Right kidney (tissue), 1 donor: ENCODE measurements around the gene APP.
"Not testable (repeated sequence)": the region's sequence is repeated elsewhere in the genome, so short reads cannot be mapped to it uniquely, and the experiment has no call there.

ENCODE experiments used
- DNase-seq: peaks from one replicate; pipeline ENCODE4 v3.0.0-alpha.2; 2016

APP gene

DNA sequence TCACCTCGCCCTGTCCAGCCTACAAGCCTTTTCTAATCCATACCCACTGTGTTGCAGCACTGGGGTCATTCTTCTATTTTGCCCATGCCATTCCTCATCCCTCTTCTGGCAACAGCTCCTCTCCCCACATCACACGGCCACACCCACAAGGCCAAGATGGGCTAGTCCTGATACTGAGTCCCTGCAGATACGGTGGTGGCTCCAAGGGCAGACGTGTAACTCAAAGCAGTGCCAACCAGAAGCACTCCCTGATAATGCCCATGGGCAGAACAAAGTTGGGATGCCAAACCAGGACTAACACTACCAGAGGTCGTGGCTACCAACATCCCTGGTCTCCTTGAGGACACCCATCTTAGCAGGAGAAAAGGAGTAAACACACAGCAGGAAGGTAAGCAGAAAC is 64.8 kb downstream of the APP start:
- DNase-seq = no peak

DNA sequence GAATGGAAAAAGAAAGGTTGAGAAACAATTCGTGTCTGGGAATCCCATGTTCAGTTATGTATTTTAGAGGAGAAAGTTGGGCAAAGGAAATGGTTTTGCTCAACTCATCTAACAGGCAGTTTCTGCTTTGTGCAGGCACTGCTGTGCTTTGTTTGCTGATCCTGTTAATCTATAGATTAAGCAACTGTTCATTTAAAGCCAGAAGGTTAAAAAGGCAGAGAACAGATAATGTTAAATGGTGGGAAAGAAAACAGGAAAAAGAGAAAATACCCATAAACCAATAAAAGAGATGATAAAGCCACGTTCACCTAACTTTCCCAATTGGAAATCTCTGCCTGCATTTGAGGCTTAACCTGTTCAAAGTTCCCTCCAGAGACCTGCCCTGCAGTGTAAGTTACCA is 70.0 kb downstream of the APP start:
- no peak for DNase-seq

DNA sequence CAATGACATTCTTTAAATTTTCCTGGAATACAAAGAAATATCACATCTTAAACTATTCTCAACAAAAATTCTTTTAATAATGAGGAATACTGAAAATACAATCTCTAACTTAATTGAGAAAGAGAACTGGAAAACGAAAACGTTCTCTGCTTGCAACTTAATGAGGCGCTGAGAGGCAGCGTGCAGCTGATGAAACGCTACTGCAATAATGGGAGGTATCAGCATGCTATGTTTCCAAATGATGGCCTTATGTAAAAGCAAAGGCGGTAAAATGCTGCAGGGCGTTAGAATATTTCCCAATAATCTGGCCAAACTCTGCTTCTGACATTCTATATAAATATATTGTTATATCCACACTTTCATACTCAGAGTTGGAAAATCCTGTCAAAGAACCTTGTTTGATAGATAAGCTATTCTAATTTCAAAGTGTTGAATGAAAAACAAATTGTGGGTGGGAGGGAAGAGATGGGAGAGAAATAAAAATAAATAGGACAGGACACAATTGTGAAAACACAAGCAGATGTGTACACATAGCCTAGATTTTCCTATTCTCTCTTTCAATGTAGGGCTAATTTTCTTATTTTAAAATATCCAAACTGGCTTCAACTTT is 70.9 kb downstream of the APP start:
- DNase-seq = no peak

GRCh38 chr21:26098772-26099397 is 71.7 kb downstream of the APP start:
- no peak for DNase-seq

GRCh38 chr21:26097475-26097874 is 73.1 kb downstream of the APP start:
- no peak for DNase-seq

GRCh38 chr21:26096494-26097371 is 73.8 kb downstream of the APP start:
- DNase-seq = no peak

DNA sequence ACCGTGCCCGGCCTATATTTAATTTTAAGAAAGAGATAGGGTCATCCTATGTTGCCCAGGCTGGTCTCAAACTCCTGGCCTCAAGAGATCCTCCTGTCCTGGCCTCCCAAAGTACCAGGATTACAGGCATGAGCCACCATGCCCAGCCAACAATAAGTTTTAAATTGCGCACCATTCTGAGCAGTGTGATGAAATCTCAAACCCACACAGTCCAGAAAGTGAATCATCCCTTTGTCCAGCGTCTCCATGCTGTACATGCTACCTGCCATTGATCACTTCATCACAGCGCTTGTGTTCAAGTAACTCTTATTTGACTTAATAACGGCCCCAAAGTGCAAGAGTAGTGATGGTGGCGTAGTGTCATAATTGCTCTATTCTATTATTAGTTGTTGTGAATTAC is 75.4 kb downstream of the APP start:
- no peak for DNase-seq

GRCh38 chr21:26093122-26093521 is 77.4 kb downstream of the APP start:
- DNase-seq = no peak

DNA sequence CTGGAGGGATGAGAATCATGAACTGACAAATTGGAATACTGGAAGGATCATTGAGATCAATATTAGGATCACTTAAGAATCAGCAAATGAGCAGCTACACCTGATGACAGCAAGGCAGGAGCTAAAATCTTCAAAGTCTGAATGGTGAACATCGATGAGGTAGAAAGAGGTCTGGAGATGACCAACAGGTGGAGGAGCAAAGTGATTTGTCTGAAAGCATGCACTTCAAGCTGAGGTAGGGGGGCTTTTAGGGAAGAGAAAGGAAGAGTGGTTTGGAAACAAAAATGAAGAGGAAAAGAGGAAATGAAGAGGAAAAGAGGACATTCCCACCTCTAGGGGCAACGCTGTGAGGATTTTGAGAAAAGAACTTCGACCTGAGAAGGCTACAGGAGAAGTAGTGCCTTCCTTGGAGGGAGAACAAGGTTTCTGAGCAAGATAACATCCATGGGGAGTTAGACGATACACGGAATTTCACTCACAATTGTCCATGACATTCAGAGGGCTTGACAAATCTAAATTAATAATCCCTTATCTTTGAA is 79.0 kb downstream of the APP start:
- DNase-seq = no peak

DNA sequence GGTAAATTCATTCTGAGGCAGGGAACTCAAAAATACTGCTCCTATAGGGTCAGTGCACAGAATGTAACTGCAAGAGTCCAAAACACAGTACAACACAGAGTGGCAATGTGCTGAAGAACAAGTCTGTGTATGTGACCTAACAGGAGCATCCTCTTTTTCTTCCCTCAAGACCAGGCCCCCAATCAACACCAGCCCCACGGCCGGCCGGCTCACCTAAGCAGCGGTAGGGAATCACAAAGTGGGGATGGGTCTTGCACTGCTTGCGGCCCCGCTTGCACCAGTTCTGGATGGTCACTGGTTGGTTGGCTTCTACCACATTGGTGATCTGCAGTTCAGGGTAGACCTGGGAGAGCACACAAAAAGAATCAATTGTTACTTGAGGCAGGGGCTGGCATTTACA is 80.8 kb downstream of the APP start:
- DNase-seq = no peak

DNA sequence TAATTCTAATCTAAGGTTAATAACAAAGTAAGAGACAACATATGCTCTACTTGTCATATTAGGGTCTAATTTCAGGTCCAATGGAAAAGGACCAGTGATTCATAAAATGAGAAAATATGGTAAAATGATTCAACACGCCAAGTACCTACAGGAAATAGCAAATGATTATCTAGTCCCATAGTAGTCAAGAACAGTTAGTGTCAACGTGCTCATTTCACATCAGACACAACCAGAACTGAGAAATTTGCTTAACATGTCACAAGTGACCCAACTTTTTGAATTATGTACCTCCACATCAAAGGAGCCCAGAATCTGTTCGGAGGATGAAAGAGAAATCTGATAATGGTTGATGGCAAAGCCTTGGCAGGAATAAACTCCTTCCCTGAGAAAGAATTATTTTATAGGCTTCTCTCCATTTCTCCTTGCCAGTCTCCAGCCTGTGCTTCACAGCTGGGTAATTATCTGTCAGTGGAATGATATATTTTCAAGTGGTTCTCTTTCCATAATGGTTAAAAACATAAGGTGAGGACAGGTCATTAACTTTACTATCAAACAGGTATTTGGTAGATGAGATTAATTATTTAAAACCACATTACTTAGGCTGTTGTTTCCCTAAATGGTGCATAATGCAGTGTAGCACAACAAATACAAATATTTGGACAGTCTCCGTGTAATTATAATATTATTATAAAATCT is 83.2 kb downstream of the APP start:
- no peak for DNase-seq

GRCh38 chr21:26085882-26086281 is 84.7 kb downstream of the APP start:
- no peak for DNase-seq

- no peak for DNase-seq
These were observed 85.4 kb downstream of the APP start for GRCh38 chr21:26085127-26085526.

DNA sequence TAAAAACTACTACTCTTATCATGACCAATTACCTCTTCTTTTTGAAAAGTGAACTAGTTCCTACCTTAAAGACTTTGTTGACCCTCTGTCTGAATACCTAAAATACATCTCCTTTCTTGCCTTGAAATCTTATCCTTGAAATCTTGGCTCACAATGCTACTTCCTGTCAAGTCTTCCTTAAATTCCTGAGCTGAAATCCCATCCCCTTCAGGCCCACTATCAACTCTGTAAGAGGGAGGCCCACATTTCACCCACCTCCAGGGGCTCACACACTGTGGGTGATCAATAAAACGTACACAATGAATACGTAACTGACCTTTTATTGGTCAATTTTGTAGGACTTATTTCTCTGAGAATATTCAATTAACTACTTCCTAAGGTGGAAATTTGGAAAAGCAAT is 88.0 kb downstream of the APP start:
- no peak for DNase-seq

DNA sequence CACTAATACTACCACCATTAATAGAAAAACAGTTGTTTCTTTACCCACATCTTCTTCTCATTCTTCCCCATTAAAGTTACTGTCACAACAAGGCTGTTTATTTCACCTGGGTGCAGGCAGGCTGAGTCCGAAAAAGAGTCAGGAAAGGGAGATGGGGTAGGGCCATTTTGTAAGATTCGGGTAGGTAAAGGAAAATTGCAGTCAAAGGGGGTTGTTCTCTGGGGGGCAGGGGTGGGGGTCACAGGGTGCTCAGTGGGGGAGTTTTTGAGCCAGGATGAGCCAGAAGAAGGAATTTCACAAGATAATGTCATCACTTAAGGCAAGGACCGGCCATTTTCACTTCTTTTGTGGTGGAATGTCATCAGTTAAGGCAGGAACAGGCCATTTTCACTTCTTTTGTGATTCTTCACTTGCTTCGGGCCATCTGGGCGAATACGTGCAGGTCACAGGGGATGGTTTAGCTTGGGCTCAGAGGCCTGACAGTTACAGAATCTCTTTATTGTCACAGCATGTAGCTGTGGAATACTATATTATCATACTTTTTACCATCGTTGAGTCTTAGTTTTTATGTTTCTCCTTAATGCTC is 89.3 kb downstream of the APP start:
- DNase-seq = not testable (repeated sequence)

DNA sequence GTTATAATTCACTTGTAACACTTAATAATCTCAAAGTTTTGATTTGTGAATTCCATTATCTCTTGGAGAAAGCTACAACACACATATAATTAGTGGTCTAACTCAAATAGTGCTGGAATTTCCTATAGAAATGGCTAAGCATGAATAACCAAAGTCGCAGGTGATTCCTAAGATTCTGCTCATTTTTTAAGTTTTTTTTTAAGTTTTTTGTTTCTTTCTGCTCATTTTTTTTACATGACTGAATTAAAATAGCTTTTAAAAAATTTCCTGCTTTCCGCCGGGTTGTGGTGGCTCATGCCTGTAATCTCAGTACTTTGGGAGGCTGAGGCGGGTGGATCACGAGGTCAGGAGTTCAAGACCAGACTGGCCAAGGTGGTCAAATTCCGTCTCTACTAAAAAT is 90.4 kb downstream of the APP start:
- no peak for DNase-seq

DNA sequence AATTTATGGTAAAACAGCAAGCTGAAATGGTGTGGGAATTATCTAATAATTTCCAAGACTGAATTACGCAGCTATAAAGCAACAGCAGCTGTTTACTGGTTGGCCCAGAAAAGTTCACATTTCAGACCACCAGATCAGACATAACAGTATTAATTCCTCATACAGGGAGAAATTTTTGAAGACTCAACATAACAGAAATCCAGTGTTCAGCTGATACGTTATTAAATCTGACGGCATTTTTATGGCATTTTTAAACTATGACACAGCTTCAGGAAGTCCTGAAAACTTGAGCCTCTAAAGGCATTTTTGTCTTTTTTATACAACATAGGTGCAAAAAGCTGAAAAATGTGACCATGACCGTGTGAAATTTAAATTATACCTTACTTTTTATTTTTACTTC is 91.2 kb downstream of the APP start:
- no peak for DNase-seq

- no peak for DNase-seq
These were observed 93.0 kb downstream of the APP start for GRCh38 chr21:26077521-26077920.

GRCh38 chr21:26072666-26073615 is 97.6 kb downstream of the APP start:
- no peak for DNase-seq

- DNase-seq = no peak
These were observed 99.6 kb downstream of the APP start for GRCh38 chr21:26070822-26071425.

GRCh38 chr21:26070121-26070520 is 100.4 kb downstream of the APP start:
- DNase-seq = no peak
